ENCODE results near the gene ETV3L. TPM values are rescaled to one million over a fixed set of nuclear protein-coding genes. Genes with fewer than 3 reads are reported as not detected.
"Not testable (repeated sequence)": the region's sequence is repeated elsewhere in the genome, so short reads cannot be mapped to it uniquely, and the experiment has no call there.

Gene ETV3L
- total RNA-seq, 1 donor from 2014 or later = not detected

DNA sequence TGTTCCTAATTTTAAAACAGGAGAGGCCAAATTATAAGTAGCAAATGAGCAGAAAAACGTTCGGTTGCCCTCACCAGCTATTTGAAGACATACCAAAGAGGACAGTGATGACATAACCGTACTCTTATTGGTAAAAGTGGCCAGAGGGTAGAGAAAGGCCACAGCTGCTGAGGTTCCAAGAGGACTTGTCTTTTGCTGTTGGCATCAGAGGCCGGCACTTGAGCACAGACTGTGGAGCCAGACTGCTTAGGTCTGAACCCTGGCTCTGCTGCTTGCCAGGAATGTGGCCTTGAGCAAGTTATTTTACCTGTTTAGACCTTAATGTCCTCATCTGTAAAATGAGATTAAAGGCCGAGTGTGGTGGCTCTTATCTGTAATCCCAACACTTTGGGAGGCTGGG lies 14.9 kb downstream of the ETV3L start:
- peak; percentile 47 for DNase-seq (ENCODE audit: low read depth)

DNA sequence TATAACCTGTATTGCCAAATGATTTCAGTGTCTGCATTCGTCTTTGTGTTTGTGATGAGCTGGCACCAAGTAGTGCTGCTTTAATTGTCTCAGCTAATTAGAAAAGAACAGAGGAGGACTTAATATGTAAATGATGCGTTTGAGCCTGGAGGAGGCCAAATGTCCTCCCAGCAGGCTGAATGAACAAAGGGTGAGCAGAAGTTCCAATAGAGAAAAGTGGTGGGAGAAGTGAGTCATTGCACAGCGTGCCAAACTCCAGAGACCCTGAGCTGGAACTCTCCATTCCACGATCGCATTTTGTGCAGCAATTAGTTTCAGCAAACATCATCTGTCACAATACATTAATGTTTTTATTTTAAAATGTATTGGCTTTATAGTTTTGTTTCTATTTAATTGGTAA lies 17.9 kb downstream of the ETV3L start:
- DNase-seq (ENCODE audit: low read depth) = no peak

DNA sequence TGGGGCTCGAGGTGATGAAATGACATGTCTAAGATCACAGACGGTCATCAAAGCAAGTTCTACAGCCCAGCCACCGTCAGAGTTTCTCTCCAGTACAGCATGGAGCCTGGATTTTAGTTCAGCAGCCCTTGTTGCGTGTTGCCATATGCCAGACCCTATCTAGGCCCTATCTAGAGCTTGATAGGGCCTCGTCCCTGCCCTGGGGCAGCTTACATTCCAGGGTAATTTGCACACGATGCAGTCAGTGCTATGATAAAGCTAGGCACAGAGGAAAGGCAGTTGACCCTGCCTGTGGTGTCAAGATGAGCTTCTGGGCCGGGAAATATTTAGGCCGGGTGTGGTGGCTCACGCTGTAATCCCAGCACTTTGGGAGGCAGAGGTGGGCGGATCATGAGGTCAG lies 18.9 kb downstream of the ETV3L start:
- DNase-seq (ENCODE audit: low read depth) = no peak

DNA sequence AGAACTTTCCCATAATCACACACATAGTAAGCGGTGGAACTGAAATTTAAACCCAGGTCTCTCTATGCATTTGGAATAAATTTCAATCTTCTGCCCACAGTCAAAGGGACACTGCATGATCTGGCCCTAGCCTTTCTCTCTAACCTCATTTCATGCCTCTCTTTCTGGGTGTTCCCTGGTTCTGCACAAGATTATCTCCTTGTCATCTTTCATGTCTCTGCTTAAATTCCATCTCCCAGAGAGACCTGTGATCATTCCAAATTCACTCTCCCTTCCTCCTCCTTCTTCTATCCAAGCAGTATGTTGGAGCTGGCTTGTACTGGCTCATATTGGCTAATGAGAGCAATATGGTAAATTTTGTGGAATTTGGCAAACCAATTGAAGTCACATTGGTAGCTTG lies 22.2 kb downstream of the ETV3L start:
- DNase-seq (ENCODE audit: low read depth) = no peak

DNA sequence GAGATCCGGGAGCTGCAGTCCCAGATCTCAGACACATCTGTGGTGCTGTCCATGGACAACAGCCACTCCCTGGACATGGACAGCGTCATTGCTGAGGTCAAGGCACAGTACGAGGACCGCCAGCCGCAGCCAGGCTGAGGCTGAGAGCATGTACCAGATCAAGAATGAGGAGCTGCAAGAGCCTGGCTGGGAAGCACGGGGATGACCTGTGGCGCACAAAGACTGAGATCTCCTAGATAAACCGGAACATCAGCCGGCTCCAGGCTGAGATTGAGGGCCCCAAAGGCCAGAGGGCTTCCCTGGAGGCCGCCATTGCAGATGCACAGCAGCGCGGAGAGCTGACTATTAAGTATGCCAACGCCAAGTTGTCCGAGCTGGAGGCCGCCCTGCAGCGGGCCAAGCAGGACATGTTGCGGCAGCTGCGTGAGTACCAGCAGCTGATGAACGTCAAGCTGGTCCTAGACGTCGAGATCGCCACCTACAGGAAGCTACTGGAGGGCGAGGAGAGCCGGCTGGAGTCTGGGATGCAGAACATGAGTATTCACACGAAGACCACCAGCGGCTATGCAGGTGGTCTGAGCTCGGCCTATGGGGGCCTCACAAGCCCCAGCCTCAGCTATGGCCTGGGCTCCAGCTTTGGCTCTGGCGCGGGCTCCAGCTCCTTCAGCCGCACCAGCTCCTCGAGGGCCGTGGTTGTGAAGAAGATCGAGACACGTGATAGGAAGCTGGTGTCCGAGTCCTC lies 25.5 kb downstream of the ETV3L start:
- DNase-seq (ENCODE audit: low read depth) = peak; percentile 87

DNA sequence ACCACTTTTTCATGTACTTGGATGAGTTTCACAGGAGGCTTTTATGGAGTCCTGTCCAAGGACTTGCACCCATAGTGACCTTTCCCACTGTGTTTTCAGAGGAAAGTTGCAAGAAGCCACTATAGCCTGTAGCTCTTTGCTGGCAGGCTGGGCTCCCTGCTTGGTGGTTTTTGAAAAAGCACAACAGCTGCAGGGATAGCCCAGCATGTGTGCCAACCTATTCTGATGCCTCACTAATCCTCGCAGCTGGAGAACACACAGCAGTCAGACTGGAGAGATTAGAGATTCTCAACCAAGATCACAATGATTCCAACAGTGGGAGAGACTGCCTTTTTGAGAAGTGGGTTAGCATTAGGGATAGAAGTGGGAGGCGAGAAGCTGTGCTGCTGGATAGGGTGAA lies 30.0 kb downstream of the ETV3L start:
- DNase-seq (ENCODE audit: low read depth) = peak; percentile 94

DNA sequence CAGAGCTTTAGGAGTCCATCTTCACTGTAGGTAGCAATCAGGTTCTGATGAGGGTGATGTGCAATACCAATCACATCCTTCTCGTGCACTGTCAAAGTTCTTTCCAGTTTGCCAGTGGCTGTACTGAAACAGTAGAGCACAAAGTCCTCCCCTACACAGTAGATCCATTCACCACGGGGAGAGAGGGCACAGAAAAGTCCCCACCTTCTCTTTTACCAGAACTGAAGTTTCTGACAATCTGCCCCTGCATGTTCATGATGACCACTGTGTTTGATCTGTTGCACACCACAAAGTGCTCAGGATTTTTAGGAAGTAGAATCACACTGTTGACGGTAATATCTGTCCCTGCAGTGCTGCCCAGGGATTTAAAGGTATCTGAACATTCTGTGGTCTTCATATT lies 40.4 kb downstream of the ETV3L start:
- not testable (repeated sequence) for DNase-seq (ENCODE audit: low read depth)

DNA sequence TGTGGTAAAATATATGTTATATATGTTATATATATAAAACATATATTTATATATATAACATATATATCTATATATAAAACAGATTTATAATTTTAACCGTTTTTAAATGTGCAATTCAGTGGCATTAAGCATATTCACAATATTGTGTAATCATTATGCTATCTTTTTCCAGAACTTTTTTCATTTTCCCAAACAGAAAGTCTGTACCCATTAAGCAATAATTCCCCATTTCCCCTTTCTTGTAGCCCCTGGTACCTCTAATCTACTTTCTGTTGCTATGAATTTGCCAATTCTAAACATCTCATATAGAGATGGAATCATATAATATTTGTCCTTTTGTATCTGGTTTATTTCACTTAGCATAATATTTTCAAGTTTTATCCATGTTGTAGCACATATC lies 43.3 kb downstream of the ETV3L start:
- DNase-seq (ENCODE audit: low read depth) = no peak

DNA sequence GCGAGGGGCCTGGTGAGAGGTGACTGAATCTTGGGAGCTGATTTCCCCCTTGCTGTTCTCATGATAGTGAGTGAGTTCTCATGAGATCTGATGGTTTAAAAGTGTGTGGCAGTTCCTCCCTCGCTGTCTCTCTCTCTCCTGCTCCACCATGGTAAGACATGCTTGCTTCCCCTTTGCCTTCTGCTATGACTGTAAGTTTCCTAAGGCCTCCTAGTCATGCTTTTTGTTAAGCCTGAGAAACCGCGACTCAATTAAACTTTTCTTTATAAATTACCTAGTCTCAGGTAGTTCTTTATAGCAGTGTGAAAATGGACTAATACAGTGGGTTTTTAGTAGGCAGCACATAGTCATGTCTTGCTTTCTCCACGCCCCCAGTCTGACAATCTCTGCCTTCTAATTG lies 43.9 kb downstream of the ETV3L start:
- DNase-seq (ENCODE audit: low read depth) = not testable (repeated sequence)

DNA sequence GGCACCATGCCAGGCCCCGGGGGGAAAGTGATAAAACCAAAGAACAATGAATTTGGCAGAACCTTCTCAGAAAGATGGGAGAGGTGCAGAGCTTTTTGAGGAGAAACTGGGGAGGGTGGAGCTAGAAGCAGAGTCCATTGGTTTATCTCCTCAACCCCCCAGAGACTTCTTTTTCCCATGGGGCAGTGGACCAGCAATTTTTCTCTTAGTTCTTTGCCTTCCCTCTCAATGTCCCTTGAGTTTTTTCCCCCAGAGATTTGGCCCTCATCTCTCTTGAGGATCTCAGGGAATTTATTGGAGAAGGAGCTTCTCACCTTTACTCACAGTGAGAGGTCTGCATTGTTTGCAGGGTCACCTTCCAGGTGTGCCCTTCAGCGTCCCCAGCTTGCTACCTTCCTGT lies 48.8 kb downstream of the ETV3L start:
- DNase-seq (ENCODE audit: low read depth) = no peak

DNA sequence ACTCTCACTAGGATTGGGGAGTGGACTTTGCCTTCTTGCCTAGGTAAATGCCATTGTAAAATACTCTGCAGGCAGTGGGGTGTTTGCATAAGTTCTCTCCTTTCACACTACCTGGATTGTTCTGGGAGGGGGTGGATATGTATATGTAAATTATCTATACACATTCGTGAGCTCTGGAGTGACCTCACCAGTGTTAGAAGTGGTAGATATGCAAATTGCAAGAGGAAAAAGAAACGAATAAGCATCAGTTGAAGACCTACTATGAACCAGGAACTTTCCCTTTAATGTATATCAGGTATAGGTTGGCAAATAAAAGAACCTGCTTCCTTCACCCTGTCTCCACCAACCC lies 52.6 kb downstream of the ETV3L start:
- DNase-seq (ENCODE audit: low read depth) = no peak

DNA sequence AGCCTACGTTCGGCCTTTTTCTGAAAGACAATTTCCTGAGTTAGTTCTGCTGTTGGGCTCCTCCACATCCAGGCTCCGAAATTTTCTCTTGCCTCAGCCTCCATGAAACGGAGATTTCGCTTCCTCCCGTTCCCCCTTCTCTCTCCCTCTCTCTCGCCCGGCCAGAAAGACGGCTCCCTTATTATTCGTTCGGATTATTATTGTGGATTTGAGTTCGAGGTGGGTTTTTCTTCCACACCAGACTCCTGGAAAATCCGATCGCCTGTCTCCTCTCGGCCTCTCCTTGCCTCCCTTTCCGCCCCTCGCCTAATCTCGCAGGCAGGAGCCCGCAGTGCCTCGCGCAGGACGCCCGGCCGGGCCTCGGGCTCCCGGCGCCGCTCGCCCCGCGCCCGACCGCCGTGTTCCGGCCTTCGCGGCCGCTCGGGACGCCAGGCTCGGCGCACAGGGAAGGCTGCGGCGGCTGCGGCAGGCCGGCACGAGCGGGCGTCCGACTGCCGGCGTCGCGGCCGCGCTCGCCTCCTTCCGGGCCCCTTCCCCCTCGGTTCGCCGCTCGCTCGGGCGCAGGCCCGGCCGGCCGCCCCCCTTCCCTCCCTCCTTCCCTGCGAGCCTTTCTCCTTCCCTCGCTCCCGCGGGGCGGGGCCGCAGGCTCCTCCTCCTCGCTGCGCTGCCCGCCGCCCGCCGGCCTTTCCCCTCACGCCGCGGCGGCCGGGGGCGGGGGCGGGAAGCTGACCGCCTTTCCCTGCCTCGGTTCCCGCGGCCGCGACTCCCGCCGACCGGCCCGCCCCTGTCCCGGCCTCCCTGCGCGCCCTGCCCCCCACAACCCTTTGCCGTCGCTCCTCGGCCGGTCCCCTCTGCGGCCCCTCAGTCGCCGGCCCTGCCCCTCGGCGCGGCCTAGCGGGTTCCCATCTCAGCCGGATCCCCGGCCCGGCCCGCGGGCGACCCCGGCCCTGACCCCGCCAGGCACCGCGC lies 54.1 kb downstream of the ETV3L start, which contains the start of gene ARHGEF11:
Gene ARHGEF11, minus strand, starts transcription at position 493 of the 969 bp plus-strand sequence. CDS start 1,412 bp downstream, outside the sequence.
- DNase-seq (ENCODE audit: low read depth) = peak; percentile 93

DNA sequence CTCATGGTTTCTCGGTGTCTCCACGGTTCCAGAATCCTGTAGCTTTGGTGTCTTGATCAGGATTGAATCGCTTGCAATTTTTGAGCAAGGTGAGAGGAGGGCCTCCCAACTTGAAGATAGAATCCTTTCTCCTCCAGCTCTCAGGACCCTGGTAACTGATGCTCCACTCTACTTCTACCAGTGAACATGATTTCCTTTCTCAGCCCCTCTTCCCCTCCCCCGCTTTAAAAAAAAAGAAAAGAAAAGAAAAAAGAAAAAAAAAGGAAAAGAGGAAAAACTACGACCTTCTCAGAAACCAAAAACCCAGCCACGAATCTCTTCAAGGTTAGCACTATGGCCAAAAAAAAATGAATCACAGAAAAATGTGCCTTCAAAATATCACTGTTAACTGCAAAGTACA lies 55.3 kb downstream of the ETV3L start:
- no peak for DNase-seq (ENCODE audit: low read depth)

DNA sequence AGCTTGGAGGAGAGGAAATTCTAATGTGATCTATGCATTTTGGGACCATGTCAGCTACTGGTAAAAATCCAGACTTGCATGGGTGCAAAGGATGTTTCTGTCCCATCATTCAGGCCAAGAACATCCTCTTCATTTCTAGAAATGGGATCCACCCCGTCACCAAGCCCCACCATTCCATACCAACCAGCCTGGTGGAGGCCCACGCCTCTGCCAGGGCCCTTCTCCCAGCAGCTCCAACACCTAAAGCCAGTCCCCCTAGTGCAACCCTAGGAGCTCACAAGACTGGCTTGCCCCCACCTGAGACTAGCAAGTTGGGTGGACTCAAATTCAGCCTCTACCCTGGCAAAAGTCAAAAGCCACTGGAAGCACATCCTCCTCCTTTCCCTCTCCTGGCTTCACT lies 55.9 kb downstream of the ETV3L start:
- DNase-seq (ENCODE audit: low read depth) = no peak

DNA sequence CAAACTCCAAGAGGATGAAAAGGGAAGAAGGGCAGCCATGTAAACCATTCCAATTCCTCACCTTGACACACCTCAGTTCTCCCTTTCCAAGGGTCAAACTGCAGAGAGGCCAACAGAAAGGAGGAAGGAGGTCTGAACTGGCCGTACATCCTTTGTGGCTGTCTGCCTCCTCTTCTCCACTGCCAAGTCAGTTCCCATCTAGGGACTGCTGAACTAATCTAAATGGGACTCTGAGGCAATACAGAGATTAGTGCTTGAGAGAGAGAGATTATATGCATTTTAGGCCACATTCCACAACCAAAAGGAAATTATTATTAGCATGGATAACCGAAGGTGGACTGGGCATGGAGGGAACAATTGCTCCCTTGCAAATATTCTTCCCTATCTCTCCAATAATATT lies 56.8 kb downstream of the ETV3L start:
- no peak for DNase-seq (ENCODE audit: low read depth)

Other genes starting within 250 kb of the ETV3L start
- 0.05 TPM in 1 of 2 replicates, not detected in the other for gene INSRR, start 240.7 kb downstream of the ETV3L start, total RNA-seq
- 0.10 and 2.5 TPM in 2 replicates for gene NTRK1, start 238.9 kb downstream of the ETV3L start, total RNA-seq
- 0.05 TPM in 1 of 2 replicates, not detected in the other for gene PEAR1, start 206.1 kb downstream of the ETV3L start, total RNA-seq
- not detected in 2 replicates for gene LRRC71, start 179.2 kb downstream of the ETV3L start, total RNA-seq
- gene ARHGEF11, start 54.1 kb downstream of the ETV3L start, total RNA-seq = 19.3 and 22.0 TPM in 2 replicates
- 9.7 and 11.7 TPM in 2 replicates for gene ETV3, start 38.6 kb upstream of the ETV3L start, total RNA-seq